WERI-Rb-1 (cell line): ENCODE results near the gene TTC23L.
A peak's percentile ranks its signal among the peaks of the same experiment; 100 is the strongest.

ENCODE experiments used
- DNase-seq: peaks from one replicate; pipeline ENCODE4 v3.0.0-alpha.2; 2020
- H3K27ac ChIP-seq: fragments of 250-450 bp; sonication (Bioruptor Pico); 2 replicates; pipeline ENCODE4 v1.5.1; 2020; ENCODE audit warnings: mild to moderate bottlenecking, moderate library complexity
- H3K27me3 ChIP-seq: fragments of 250-450 bp; sonication (Bioruptor Pico); 2 replicates; pipeline ENCODE4 v1.5.1; 2021; ENCODE audit warnings: mild to moderate bottlenecking, low read depth, moderate library complexity; ENCODE audit not compliant: insufficient read depth, severe bottlenecking
- H3K36me3 ChIP-seq: fragments of 250-450 bp; sonication (Bioruptor Pico); 2 replicates; pipeline ENCODE4 v1.5.1; 2020; ENCODE audit warnings: mild to moderate bottlenecking, moderate library complexity
- H3K4me3 ChIP-seq: 2 replicates; pipeline ENCODE4 v1.5.1; 2011; ENCODE audit warnings: low read depth, mild to moderate bottlenecking, control low read depth, low read length
- H3K9me3 ChIP-seq: fragments of 250-450 bp; sonication (Bioruptor Pico); 2 replicates; pipeline ENCODE4 v1.5.1; 2021; ENCODE audit warnings: mild to moderate bottlenecking, moderate library complexity; ENCODE audit not compliant: severe bottlenecking
- CTCF ChIP-seq: IDR thresholded peaks from 2 replicates; pipeline ENCODE4 v1.5.1; 2011; ENCODE audit warnings: low read depth, mild to moderate bottlenecking, control low read depth, inconsistent platforms, low read length

TTC23L gene

GRCh38 chr5:34895641-34896419 lies 56.9 kb downstream of the TTC23L start:
- DNase-seq, result no peak
- TF ChIP-seq CTCF, result no peak
- Histone ChIP-seq H3K27ac (no peak overlapping the region), H3K9me3 (no peaks in the 10 kb centered on the region), H3K27me3 (no peaks in the 10 kb centered on the region), H3K36me3 (no peaks in the 10 kb centered on the region), H3K4me3 (no peak overlapping the region)

- no peaks in the 10 kb centered on the region; the same call in 1 of the 2 replicates for H3K36me3 ChIP-seq
- no peak overlapping the region for H3K27ac ChIP-seq
- TF ChIP-seq CTCF, result no peak
- H3K9me3 ChIP-seq, result no peaks in the 10 kb centered on the region
- no peaks in the 10 kb centered on the region for H3K27me3 ChIP-seq
- H3K4me3 ChIP-seq, result no peak overlapping the region
- DNase-seq, result no peak
Observed at GRCh38 chr5:34897646-34898045, 58.7 kb downstream of the TTC23L start.

GRCh38 chr5:34898258-34898895 lies 59.4 kb downstream of the TTC23L start:
- Histone ChIP-seq H3K27me3 (no peaks in the 10 kb centered on the region), H3K9me3 (no peaks in the 10 kb centered on the region), H3K4me3 (no peak overlapping the region), H3K27ac (no peak overlapping the region), H3K36me3 (no peaks in the 10 kb centered on the region; the same call in 1 of the 2 replicates)
- peak; percentile 73 for DNase-seq
- peak; percentile 80 for TF ChIP-seq CTCF

GRCh38 chr5:34899066-34899465 lies 60.1 kb downstream of the TTC23L start:
- no peaks in the 10 kb centered on the region for H3K27me3 ChIP-seq
- H3K36me3 ChIP-seq, result no peaks in the 10 kb centered on the region; the same call in 1 of the 2 replicates
- TF ChIP-seq CTCF, result no peak
- H3K4me3 ChIP-seq, result no peak overlapping the region
- no peaks in the 10 kb centered on the region for H3K9me3 ChIP-seq
- H3K27ac ChIP-seq, result no peak overlapping the region
- no peak for DNase-seq

- TF ChIP-seq CTCF, result no peak
- no peaks in the 10 kb centered on the region for H3K27me3 ChIP-seq
Observed at GRCh38 chr5:34900652-34901051, 61.7 kb downstream of the TTC23L start.

More at GRCh38 chr5:34900652-34901051, 61.7 kb downstream of the TTC23L start:
- no peak for DNase-seq
- Histone ChIP-seq H3K36me3 (peaks cover 11% of the 10 kb centered on the region), H3K9me3 (no peaks in the 10 kb centered on the region), H3K4me3 (no peak overlapping the region), H3K27ac (no peak overlapping the region)
